Measurements from ENCODE around the gene TRPM5.

TRPM5 gene

GRCh38 chr11:2468363-2469235, 24.3 kb upstream of the TRPM5 start:
- no peak for DNase-seq

GRCh38 chr11:2467695-2468055, 23.4 kb upstream of the TRPM5 start:
- no peak for DNase-seq

- DNase-seq = no peak
Observed at GRCh38 chr11:2466869-2467694, 22.8 kb upstream of the TRPM5 start.

- DNase-seq = no peak
Observed at GRCh38 chr11:2466069-2466801, 21.9 kb upstream of the TRPM5 start.

- no peak for DNase-seq
Observed at GRCh38 chr11:2465202-2466068, 21.1 kb upstream of the TRPM5 start.

GRCh38 chr11:2464451-2465165, 20.3 kb upstream of the TRPM5 start:
- no peak for DNase-seq

- DNase-seq = no peak
Observed at GRCh38 chr11:2463766-2464277, 19.5 kb upstream of the TRPM5 start.

GRCh38 chr11:2462986-2463765, 18.9 kb upstream of the TRPM5 start:
- no peak for DNase-seq

- no peak for DNase-seq
Observed at GRCh38 chr11:2462543-2462985, 18.2 kb upstream of the TRPM5 start.

GRCh38 chr11:2461956-2462542, 17.7 kb upstream of the TRPM5 start:
- no peak for DNase-seq

GRCh38 chr11:2461253-2461955, 17.1 kb upstream of the TRPM5 start:
- DNase-seq = no peak

GRCh38 chr11:2460540-2461252, 16.4 kb upstream of the TRPM5 start:
- no peak for DNase-seq

GRCh38 chr11:2459796-2460531, 15.7 kb upstream of the TRPM5 start:
- no peak for DNase-seq

- no peak for DNase-seq
Observed at GRCh38 chr11:2459016-2459725, 14.9 kb upstream of the TRPM5 start.

- DNase-seq = no peak
Observed at GRCh38 chr11:2458321-2458720, 14.0 kb upstream of the TRPM5 start.

- no peak for DNase-seq
Observed at GRCh38 chr11:2453436-2453835, 9.1 kb upstream of the TRPM5 start.

GRCh38 chr11:2452321-2453012, 8.2 kb upstream of the TRPM5 start:
- DNase-seq = no peak

Data from NCI-H187 treated with DMSO at 0.1 percent for 48 hours (cell line).